ENCODE results near the gene TUBB.

DNA sequence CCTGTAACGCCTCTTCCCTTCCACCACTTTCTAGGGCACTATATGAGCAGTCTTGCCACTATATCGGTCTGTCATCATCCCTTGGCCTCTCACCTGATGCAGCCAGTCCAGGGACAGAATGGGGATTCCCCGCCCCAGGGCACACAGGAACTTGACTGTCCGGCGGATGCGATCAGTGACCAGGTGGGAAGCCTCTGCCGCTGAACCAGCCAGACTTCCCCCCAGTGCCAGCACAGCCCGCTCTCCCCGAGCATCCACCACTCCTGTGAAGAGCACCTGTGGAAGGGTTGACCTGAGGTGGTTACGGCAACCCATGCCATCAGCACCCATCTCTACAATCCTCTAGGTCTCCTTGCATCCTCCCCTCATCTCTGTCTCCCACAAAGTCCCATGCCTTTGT is 17.1 kb upstream of the TUBB start:
- TF ChIP-seq YY1 (IDR thresholded peaks at IDR 0.05; ENCODE audit: low read depth) (no peak), NFIC (IDR thresholded peaks at IDR 0.05) (no peak), TAF1 (IDR thresholded peaks at IDR 0.05; ENCODE audit: low read depth) (no peak), TCF12 (IDR thresholded peaks at IDR 0.05; ENCODE audit: low read depth) (no peak), RAD21 (IDR thresholded peaks at IDR 0.05; ENCODE audit: low read depth) (no peak)
- TF ChIP-seq, protein P1, sequence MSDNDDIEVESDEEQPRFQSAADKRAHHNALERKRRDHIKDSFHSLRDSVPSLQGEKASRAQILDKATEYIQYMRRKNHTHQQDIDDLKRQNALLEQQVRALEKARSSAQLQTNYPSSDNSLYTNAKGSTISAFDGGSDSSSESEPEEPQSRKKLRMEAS (IDR thresholded peaks at IDR 0.05) = no peak
